ENCODE results near the gene GLRA1.

The GLRA1 gene

DNA sequence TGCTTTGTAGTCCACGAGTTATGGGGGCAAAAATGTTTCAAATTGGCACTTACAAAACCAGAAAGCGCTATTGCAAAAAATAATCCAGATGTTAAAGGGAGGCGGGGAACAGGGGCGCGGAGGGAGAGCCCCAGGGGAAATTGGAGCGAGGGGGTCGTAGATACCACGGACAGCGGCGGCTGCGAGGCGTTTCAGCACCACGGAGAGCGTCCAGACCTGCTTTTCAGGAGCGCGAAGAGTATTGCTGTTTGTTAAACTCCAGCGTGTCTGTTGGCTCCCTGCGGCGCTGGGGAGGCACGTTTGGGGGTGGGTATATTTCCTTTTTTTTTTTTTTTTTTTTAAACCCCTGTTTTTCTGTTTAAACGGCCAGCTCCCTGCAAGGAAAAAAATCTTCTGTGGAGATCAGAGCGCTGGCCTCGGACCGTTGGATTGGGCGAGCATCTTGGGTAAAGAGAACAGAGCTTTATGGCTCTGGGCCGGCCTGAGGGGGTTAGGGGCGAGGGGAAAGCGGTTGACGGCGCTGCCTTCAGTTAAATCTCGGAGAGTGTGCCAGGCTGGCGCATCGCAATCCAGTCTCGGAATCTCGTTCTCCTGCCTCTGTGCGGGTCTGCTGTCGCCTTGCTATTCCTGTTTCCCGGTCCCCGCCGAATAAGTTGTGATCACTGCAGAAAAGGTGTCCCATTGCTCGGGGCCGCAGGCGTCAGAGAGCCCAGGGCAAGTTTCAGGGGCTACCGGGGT lies at the start of gene GLRA1:
GLRA1 (minus strand) TSS at position 288 of the 738 bp plus-strand sequence. CDS start 302 bp downstream, outside the sequence.
- DNase-seq: peak; percentile 82

DNA sequence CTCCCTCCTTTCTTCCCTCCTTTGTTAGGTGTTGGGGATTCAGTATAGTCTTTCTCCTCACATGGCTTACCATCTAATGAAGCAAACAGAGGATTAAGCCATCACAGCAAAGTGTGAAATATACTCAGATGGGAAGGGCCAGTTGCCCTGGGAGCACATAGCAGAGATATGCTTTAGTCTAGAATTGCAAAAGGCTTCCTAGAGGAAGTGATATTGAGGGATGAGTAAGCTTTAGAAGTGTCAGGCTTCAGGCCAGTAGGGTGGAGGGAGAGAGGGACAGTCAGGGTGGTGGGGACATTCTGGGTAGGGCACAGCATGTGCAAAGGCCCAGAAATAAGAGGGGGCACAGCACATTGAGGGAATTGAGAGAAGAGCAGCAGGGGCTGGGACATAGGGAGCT lies 46.2 kb upstream of the GLRA1 start:
- no peak for DNase-seq

DNA sequence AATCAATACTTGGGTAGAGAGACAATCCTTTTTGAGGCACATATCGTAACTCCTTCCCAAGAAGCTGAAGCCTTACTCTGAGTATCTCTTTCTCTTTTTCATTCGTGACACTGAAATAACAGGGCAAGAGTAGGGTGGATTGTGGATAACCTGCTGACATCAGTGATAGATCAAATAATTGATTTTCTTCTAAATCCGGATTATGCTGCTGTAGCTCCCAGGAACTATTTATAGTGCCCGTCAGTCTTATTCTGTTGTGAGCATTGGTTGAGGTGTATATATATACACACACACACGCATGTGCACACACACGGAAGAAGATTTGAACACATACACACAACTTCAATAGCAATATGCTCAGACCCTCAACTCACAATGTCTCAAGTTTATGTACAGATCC lies 43.2 kb upstream of the GLRA1 start:
- DNase-seq: no peak

DNA sequence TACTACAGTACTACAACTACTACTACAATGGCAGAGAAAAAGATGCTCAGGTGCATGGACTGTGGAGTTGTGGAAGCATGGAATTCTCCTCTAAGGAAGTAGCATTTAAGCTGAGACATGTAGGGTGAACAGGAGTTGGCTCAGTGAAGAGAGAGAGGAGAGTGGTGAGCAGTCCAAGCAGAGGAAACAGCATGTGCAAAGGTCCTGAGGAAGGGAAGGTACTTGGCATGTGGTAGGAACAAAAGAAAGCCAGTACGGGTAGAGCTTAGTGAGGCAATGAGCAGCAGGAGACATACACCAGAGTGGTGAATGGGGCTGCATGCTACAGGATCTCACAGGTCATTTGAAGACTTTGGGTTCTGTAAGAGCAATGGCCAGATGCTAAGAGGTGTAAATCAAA lies 41.4 kb upstream of the GLRA1 start:
- DNase-seq: no peak

DNA sequence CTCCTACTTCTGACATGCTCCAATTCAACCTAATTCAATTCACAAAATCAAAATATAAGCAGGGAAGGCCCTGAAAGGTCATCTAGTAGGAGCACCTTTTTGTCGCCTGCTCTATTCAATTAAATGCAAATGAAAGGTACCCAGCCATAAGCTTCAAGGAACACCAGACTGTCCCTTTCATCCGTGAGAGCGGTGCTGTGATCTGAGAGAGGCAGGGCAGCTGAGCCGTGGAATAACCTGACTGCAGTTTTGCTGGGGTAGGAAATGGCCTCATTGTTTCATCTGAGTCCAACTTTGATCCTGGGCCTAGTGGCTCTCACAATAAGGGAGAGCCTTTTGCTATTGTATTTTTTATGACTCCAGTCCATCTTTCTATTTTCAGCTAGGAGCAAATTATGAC lies 39.8 kb upstream of the GLRA1 start:
- DNase-seq: no peak

DNA sequence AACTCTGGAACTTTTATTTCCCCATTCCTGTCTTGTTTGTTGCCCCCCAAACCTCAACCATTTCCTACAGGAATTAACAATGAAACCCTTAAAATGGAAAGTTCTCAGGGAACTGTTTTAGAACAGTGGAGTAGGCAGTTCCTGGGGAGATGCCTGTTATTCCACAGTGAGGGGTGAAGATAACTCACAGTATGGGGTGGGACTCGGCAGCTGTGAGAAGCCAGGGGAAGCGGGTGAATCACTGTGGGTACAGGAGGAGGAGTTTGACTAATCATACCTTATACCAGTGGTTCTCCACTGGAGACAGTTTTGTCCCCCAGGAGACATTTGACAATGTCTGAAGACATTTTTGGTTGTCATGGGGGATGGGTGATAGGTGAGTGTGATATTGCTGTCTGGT lies 36.9 kb upstream of the GLRA1 start:
- no peak for DNase-seq

DNA sequence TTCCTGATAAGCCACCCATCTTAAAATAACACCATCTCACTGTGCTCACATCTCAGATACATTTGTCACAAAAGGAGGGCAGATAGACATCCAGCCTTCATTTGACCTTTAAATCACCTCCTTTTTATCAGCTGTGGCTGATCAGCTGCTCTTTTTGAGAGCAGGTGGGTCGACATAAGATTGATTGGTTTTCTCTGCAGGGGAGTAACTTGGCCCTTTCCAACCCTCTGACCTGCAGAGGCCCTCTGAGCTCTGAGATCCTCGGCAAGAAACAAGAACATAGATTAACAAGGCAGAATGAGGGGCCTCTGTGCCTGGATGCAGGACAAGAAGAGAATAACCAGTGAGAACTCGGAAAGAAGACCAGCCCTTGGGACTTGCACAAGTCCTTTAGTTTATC lies 33.5 kb upstream of the GLRA1 start:
- no peak for DNase-seq

DNA sequence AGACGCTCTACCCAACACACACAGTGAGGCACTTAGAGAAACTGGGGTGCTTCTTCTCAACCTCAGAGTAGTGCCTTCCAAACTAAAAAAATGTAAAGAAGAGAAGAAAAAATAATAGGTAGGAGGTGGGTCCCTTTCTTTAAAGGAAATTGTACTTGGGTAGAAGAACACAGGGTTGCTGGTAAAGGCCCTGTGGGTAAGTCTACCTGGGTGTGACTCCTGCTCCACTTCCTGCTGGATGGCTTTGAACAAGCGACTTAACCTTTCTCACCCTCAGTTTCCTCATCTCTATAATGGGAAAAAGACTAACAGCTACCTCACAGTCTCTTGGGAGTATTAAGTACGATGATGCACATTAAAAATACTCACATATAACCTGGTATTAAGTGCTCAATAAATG lies 32.1 kb upstream of the GLRA1 start:
- DNase-seq: no peak

DNA sequence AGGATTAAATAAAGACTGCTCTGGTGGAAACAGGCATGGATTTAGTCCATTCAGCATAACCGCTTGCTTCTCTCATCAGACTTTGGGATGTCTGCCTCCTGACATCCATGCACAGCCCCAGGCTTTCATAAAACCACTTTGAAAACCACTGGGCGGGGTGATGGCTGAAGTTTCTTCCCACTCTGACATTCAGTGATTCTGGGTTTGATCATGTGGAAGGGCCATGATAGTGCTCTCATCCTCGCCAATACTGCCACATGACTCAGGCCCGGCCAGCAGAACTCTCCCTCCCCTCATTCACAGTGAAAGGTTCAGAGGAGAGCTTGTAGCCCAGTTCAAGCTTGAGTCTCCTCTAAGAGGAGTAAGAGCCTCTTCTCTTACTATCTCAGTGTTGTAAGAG lies 29.6 kb upstream of the GLRA1 start:
- no peak for DNase-seq

DNA sequence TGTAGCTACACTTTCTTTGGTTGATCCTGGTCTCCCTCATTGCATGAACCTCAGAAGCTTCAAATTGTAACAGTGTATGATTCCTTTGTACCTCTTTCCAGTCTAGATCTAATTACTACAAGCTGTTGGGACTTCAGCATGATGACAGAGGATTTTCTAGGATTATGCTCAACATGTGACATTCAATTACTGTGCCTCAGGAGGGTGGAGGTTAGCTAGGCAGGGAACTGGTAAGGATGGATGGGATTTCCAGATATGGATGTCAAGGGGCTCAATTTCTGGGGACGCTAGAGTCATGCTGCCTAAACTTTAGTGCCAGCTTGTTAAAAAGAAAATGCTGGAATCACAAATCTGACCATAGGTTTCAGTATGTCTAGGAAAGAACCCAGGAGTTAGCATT lies 29.2 kb upstream of the GLRA1 start:
- no peak for DNase-seq

DNA sequence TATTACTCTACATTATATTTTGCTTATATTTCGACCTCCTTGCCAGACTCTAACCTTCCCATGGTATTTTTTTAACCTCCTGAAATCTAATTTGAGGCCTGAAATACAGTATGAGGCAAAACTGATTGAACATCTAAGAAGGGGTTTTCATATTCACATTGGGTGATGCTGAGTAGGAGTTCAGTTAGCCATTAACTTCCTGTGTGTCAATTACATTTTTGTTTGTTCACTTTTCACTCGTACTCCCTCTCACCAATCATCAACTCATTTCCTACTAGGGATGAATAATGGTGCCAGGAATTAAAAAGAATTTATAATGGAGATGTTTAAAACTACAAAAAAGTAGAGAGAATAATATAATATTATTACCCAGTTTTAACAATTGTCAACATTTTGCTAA lies 27.6 kb upstream of the GLRA1 start:
- no peak for DNase-seq

DNA sequence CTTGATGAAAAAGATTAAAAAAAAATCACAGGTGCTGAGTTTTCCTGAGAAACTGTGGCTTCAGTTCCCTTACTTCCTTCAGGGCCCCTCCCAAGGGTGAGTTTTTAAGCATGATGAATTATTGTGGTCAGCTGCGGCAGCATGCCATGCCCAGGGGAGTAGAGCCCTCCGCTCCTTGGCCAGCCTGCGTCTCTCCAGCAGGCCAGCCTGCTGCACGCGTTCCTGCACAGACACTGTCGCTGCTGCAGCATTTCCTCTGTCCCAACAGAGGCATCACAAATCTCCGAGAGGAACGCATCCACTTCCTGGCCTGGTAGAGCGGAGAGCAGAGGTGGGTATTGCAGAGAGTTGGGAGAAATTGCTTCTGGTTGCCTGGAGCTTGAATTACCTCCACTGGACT lies 26.1 kb upstream of the GLRA1 start:
- no peak for DNase-seq

DNA sequence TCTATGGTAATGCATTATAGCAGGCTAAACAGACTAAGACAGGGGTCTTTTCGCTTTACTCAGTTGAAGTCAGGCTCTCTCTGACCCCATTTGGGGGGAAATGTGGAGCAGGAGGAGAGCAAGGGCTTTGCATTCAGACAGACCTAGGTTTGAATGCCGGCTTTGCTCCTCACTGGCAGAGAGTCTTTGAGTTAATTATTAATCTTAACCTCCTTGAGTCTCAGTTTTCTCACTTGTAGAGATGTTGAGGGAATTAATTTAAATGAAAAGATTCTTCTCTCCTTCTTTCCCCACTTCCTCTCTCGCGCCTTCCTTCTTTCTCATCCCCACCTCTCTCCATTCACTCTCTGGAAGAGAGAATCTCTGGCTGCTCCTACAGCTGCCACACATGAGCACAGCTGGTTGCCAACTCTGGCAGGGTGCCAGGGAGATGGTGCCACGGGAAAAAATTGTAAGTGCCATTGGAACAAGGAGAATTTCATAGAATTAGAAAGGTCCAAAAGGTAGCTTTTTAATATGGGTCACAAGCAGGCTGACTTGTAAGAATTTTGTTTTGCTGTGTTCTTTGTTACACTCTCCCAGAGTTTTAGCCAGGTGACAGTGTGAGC lies 25.2 kb upstream of the GLRA1 start:
- DNase-seq: no peak

DNA sequence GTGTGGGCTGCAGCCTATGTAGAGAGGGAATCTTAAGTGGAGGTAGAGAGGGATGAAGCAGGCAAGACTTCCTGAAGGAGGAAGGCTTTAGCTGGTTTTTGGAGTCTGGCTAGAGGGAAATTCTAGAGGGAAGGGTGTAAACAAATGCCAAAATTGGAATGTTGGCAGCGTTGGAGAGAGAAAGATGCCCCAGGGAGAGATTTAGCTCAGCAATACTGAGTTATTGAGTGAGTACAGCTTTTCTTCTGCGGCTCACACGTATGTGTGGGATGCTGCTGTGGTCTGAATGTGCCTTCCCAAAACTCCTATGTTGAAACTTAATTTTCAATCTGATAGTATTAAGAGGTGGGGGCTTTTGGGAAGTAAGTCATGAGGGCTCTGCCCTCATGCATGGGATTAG lies 24.5 kb upstream of the GLRA1 start:
- no peak for DNase-seq

DNA sequence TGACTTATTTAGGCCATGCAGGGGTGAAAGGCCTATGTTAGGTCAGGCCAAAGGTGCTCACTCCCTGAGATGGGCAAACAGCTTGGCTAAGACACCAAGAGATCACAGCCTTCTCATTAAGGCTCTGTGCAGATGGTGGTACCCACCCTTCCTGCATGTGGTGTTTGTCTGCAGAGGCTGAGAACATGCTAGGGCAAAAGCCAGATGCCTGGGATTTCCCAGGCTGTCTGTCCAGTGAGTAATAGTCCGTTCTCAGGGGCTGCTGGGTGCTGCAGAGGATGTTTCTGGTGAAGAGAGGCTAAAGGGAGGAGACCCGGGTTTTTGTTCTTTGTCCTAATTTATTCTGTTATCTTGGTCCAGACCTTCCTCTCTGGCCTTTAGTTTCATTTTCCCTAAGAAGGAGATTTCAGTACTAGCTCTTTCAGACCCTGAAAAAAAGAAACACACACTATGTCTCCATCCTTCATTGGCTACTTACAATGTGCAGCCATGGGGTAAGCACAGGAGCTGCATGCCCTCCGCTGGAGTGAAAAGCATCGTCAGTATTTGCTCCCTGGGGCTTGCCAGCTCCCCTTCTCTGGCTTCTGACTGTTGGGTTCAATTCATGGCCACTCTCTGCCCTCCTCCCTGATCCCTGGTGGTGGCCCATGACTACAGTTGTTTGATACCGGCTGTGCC lies 23.4 kb upstream of the GLRA1 start:
- no peak for DNase-seq

DNA sequence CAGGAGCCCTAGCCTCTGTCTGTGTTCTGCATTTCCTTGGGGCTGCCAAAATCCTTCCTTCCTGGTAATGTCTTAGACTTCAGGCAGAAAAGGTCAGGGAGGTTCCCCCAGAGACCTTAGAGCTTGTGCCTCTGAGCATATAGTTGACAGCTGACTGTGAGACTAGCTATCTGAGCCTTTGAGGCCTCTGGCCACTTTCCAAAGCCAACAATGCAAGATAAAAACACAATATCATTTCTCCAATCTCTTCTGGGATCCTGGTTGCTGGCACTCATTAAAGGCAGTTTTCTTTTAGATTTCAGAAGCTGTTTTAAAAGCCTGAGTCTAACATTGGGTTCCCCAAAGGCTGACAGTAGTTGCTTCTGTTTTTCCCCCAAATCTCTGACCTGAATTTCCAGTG lies 13.2 kb upstream of the GLRA1 start:
- no peak for DNase-seq

DNA sequence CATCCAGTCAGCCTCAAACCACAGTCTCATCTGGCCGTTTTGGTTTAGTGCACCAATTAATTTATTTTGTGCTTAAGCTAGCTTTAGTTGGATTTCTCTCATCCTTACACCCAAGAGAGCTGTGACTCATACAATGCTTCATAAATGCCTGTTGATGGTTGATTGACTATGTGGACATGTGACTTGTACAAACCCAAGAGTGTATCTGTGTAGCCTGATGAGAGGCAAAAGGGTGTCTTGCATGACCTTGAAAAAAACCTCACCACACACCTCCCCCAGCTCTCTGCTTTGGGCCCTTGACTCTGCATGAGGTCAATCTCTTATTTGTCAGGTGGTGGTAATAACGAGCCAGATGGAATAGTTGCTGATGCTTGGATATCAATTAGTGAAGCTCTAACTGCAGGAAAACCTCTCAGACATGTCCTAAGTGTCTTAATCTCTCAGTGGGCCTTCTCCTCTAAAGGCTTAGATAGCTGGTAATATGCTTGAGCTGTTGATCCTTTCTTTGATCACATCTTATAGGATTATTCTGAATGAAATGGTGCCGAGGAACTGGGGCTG lies 10.6 kb upstream of the GLRA1 start:
- DNase-seq: no peak

DNA sequence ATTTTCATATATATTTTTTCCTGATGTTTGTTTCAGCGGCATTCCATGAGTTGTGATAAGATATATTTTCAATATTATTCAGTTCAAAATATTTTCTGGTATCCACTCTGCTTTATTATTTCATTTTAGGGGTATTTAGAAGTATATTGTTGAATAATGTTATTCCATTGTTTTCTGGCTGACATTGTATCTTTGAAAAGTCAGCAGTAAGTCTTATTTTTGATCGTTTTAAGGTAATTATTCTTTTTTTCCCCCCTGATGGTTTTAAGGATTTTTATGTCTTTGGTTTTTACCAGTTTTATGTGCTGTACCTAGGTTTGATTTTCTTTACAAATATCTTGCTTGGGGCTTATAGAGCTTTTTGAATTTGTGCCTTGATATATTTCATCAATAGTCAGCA lies 6.6 kb upstream of the GLRA1 start:
- no peak for DNase-seq

DNA sequence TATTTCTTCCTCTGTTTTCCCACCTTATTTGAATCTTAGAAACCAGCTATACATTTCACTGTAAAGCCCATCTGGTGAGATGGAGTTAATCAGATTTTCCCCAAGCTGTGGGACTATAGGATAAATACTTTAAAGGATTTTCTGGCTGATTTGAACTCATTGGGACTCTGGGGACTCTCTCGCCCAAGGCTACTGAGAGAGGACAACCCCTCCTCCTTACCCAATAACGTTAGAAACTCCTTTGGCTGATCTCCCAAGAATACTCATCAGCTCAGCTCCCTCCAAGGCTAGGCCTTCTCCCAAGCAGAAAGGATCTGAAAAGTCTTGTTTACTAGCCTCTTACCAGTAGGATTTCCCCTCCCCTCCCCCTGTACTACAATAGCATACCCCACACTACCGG lies 1.5 kb upstream of the GLRA1 start:
- no peak for DNase-seq

DNA sequence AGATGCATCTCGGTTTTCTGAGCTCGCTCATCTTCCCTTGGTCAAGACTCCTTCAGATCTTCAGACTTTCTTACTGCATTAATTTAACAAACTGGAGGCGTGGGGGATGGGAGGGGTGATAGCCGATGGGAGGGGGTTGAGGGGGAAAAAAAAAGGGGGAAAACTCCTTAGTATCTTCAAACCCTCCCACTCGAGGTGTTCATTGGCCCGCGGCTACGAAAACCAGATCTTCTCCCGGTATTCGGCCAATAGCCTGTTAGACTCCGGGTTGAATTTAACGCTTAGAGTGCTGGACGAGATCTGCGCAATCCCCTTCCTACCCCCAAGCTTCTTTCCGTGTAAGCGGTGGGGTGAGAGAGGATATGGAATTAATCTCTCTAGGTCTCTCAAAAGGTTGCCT lies 689 bp upstream of the GLRA1 start:
- no peak for DNase-seq

DNA sequence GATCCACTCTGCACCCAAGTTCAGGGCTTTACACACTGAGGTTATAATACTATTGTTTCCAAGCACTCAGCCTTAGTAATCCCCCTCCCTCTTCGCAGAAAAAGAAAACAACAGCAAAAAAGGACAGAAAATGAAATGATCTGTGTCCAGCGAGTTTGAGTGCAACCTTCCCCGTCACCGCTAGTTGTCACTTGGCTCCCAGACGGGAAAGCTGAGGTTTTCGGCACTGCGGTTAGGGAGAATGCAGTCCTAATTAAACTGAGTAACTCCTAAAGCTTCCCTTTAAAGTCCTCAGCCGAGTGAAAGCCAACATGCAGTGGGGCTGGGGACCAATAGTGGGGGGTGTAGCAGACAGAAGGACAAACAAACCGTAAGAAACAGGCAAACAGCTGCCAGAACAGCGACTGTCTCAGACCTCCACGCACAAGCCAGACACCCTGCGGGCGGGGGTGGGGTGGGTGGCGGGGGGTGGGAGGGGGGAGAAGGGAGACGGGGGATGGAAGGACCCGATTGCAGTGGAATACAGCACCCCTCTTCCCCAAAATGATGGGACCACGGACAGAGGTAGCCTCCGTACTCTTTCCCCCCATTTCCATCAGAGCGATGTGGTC lies 680 bp downstream of the GLRA1 start:
- no peak for DNase-seq

DNA sequence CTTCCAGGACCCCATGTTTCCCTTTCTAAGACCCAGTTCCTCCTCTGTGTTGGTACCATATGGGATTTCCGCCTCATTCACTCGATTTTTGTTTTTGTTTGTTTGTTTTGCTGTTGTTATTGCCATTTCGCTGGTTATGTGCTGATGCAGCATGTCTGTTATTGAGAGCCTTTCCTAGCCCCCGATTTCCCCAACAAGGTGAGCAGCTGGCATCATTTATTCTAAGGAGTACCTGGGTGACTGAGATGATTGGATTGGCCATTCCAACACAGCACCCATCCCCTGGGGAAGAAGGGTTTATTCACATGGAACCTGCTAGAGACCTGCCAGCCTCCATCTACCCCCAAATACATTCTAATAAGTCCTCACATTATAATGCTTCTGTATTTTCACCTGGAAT lies 2.7 kb downstream of the GLRA1 start:
- DNase-seq: no peak

DNA sequence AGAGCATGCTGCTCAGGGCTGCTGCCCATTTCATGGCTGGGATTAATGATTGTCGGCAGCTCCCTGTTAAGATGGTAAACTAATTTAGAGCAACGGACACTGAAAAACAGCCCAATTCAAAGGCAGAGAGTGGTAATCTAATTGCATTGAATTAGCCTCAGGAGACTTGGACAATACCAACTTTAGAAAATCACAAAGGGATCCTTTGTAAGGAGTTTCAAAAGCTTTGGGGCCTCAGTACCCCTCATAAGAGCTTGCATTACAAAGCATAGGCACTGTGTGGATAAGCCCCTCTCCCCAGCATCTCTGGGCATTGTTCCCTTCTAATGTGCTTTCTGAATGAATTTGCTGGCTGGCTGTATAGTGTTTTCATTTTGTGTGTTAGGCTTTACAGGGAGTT lies 6.7 kb downstream of the GLRA1 start:
- no peak for DNase-seq

DNA sequence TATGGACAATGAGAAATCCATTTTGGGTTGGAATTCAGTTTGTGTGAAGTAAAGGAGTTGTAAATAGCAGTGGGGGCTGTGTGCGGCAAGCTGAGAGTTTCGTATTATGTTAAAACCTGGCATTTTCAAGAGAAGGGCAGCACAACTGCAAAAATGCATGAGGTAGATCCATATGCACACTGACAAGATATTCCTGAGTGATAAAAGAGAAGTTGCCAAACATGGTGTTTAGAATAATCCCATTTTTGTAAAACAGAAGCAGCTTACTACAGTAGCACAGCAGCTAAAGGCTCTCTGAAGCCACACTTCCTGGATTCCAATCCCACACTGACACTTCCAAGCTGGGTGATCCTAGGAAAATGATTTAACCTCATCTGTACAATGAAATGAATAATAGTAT lies 11.2 kb downstream of the GLRA1 start:
- no peak for DNase-seq
